Measurements from ENCODE around the gene MATR3. TPM values are rescaled to one million over a fixed set of nuclear protein-coding genes. Genes with fewer than 3 reads are reported as not detected.

MATR3 gene
- total and polyA plus RNA-seq, 8 donors: 68.2 to 352 (median 116) TPM

DNA sequence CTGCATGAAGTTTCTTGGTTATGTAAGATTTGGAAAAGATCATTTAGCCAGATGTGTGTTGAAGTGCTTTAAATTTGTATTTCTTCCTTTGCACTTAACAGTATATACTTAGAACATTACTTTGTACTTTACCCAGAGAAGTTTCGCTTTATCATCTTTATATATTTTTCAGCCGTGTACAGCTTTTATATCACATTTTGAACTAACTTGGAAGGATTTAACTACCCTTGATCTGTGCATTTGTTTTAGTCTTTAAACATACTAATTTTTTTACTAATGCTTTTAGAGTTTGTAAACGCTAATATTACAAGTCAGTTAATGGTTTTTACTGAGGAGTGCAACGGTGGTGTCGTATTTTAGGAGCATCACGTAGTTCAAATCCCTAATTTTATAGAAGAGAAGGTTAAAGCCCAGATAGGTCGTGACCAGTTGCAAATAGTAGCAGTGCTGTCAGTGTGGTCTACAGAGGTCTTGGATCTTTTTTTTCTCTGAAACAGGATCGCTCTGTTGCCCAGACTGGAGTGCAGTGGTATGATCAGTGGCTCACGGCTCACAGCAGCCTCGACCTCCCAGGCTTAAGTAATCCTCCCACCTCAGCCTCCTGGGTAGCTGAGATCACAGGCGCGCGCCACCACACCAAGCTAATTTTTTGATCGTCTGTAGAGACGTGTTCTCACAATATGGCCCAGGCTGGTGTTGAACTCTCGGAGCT, 2.0 kb downstream of the MATR3 start:
- DNase-seq: no peak
- H3K9me3 ChIP-seq: no peaks in the 10 kb centered on the region
- peak overlapping the region; percentile 71 to 84 (median 80) for H3K4me3 ChIP-seq
- peaks cover 47 to 62% (median 56%) of the 10 kb centered on the region in 4 donors for H3K4me1 ChIP-seq
- TF ChIP-seq, protein P1, sequence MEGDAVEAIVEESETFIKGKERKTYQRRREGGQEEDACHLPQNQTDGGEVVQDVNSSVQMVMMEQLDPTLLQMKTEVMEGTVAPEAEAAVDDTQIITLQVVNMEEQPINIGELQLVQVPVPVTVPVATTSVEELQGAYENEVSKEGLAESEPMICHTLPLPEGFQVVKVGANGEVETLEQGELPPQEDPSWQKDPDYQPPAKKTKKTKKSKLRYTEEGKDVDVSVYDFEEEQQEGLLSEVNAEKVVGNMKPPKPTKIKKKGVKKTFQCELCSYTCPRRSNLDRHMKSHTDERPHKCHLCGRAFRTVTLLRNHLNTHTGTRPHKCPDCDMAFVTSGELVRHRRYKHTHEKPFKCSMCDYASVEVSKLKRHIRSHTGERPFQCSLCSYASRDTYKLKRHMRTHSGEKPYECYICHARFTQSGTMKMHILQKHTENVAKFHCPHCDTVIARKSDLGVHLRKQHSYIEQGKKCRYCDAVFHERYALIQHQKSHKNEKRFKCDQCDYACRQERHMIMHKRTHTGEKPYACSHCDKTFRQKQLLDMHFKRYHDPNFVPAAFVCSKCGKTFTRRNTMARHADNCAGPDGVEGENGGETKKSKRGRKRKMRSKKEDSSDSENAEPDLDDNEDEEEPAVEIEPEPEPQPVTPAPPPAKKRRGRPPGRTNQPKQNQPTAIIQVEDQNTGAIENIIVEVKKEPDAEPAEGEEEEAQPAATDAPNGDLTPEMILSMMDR (IDR thresholded peaks at IDR 0.05): no peak
- TF ChIP-seq EP300 (IDR thresholded peaks at IDR 0.05): no peak
- no peak for TF ChIP-seq POLR2A (IDR thresholded peaks at IDR 0.05)
- TF ChIP-seq POLR2AphosphoS5 (IDR thresholded peaks at IDR 0.05): no peak
- intact Hi-C loops (cut with DNase I; ENCODE audit: low total_unique reads): loop anchor here (10.0 kb wide), 1 partner anchor 49 kb away; the partner anchor contains the start of gene PAIP2
- H3K27me3 ChIP-seq: no peaks in the 10 kb centered on the region
- H3K36me3 ChIP-seq: no peaks in the 10 kb centered on the region
- 30 to 36% (median 30%) methylated on average over 16 of the region's 16 CpGs for WGBS, 5 donors
- H3K27ac ChIP-seq: peak overlapping the region; percentile 54 to 99 (median 98)

DNA sequence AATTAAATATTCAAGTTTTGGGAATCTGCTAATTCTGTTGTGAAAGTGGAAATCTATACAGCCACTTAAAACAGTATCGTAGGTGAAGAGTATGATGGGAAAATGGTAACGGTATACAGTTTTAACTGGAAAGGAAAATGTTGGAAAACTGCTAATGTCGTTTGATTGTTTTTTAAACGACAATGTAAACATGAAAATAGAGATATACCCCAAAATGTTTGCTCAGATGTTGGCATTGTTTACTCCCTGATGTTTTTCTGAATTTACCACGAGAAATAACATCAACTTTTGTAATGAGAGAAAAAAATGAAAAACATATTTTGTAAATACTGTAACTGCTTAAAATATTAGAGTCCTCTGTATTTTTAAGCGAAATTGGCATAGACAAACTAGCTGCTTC, 2.7 kb downstream of the MATR3 start:
- Histone ChIP-seq H3K4me1 (peaks cover 51 to 69% (median 62%) of the 10 kb centered on the region in 4 donors), H3K27ac (peak overlapping the region in 1 of 5 donors; percentile 98), H3K36me3 (no peaks in the 10 kb centered on the region), H3K9me3 (no peaks in the 10 kb centered on the region), H3K27me3 (no peaks in the 10 kb centered on the region), H3K4me3 (peak overlapping the region in 2 of 4 donors; percentile 71 to 79)
- 43 to 53% (median 49%) methylated on average over 6 of the region's 6 CpGs for WGBS, 5 donors
- DNase-seq: no peak
- TF ChIP-seq, protein P1 (IDR thresholded peaks at IDR 0.05): no peak
- no peak for TF ChIP-seq EP300 (IDR thresholded peaks at IDR 0.05)
- intact Hi-C loops (cut with DNase I; ENCODE audit: low total_unique reads): loop anchor here (10.0 kb wide), 1 partner anchor 49 kb away; the partner anchor contains the start of gene PAIP2

DNA sequence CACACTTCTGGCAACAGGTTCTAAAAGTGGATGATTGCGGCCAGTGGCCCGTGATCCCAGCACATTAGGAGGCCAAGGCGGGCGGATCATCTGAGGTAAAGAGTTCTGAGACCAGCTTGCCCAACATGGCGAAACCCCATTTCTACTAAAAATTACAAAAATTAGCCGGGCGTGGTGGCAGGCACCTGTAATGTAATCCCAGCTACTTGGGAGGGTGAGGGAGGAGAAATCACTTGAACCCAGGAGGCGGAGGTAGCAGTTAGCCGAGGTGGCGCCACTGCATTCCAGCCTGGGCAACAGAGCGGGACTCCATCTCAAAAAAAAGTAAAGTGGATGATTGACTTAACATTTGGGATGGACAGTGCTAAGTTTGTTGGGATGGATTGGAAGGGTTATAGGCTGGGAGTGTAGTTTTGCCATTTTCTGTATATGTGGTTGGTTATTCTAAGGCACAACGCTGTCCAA, 3.4 kb downstream of the MATR3 start:
- WGBS, 5 donors: 65 to 75% (median 70%) methylated on average over 12 of the region's 12 CpGs
- no peaks in the 10 kb centered on the region for H3K27me3 ChIP-seq
- intact Hi-C loops (cut with DNase I; ENCODE audit: low total_unique reads): loop anchor here (10.0 kb wide), 1 partner anchor 48 kb away; the partner anchor contains the start of gene PAIP2
- no peaks in the 10 kb centered on the region for H3K36me3 ChIP-seq
- no peaks in the 10 kb centered on the region for H3K9me3 ChIP-seq
- H3K4me3 ChIP-seq: peak overlapping the region in 1 of 4 donors; percentile 9
- H3K4me1 ChIP-seq: peaks cover 55 to 76% (median 69%) of the 10 kb centered on the region in 4 donors
- DNase-seq: no peak
- peak overlapping the region in 1 of 5 donors; percentile 98 for H3K27ac ChIP-seq
- TF ChIP-seq POLR2A (IDR thresholded peaks at IDR 0.05) (no peak), POLR2AphosphoS5 (IDR thresholded peaks at IDR 0.05) (no peak), EP300 (IDR thresholded peaks at IDR 0.05) (no peak)
- TF ChIP-seq, protein P1 (IDR thresholded peaks at IDR 0.05): no peak

DNA sequence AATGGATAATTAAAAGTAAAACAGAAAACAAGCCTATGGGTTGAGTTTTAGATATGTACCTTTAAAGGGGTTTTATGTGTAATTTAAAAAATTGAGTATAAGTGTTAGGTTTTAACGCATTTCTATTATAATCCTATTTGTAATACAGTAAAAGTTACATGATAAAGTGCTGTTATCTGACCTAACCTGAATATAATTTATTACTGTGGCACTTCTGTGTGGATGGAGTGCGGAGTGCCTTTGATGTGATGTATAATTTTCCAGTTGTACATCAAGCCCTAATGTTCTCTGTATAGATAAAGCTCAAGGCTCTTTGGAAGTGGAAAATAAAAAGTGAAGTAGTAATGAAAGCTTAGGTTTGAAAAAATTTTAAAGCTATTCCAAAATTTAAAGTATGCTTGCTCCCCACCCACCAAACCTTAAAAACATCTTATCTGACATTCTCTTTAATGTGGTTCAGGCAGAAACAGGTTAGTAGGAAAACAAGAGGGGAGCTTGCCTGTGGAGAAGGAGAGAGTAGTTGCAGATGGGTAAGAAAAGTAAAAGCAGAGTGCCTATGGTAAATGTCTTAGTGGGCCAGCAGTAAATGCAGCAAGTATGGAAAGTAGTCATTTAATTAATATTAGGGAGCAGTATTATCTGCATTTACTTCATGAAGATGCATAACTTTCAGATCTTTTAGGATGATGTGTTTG, 4.0 kb downstream of the MATR3 start:
- intact Hi-C loops (cut with DNase I; ENCODE audit: low total_unique reads): loop anchor here (10.0 kb wide), 1 partner anchor 47 kb away; the partner anchor contains the start of gene PAIP2
- Histone ChIP-seq H3K27ac (peak overlapping the region in 1 of 5 donors; percentile 25), H3K9me3 (no peaks in the 10 kb centered on the region), H3K4me1 (peaks cover 61 to 83% (median 75%) of the 10 kb centered on the region in 4 donors), H3K36me3 (no peaks in the 10 kb centered on the region), H3K4me3 (no peak overlapping the region), H3K27me3 (no peaks in the 10 kb centered on the region)
- TF ChIP-seq, protein P1 (IDR thresholded peaks at IDR 0.05): no peak
- TF ChIP-seq EP300 (IDR thresholded peaks at IDR 0.05): no peak
- no peak for TF ChIP-seq POLR2AphosphoS5 (IDR thresholded peaks at IDR 0.05)
- no peak for TF ChIP-seq POLR2A (IDR thresholded peaks at IDR 0.05)
- 24 to 39% (median 32%) methylated on average over 2 of the region's 2 CpGs for WGBS, 5 donors
- DNase-seq: no peak
